HEK293T (cell line): ENCODE data around the gene GASK1B.

Experiments used
- CTCF ChIA-PET: fragments of 350-600 bp; formaldehyde crosslinking; extraction: SDS; loops from one replicate; lab custom pipeline; 2021; ENCODE audit warnings: antibody characterized with exemption, inconsistent platforms; lab: Yijun Ruan, JAX
- POLR2A ChIA-PET: fragments of 350-600 bp; formaldehyde crosslinking; extraction: SDS; loops from one replicate; lab custom pipeline; 2020; ENCODE audit warnings: antibody characterized with exemption, inconsistent platforms; lab: Yijun Ruan, JAX
- DNase-seq: peaks from one replicate; pipeline ENCODE4 v3.0.0; 2012; ENCODE audit warnings: mixed read lengths; ENCODE audit errors: extremely low spot score
- ARNT ChIP-seq: fragments of 450-650 bp; IDR thresholded peaks from 2 replicates; pipeline ENCODE4 v1.6.1; 2017; ENCODE audit warnings: mild to moderate bottlenecking
- BHLHE40 ChIP-seq: fragments of 450-650 bp; IDR thresholded peaks from 2 replicates; pipeline ENCODE4 v1.6.1; 2016; ENCODE audit warnings: mild to moderate bottlenecking, moderate library complexity, borderline replicate concordance
- CTBP1 ChIP-seq: fragments of 450-650 bp; IDR thresholded peaks from 2 replicates; pipeline ENCODE4 v1.6.1; 2016; ENCODE audit warnings: borderline replicate concordance
- ELF4 ChIP-seq: fragments of 450-650 bp; IDR thresholded peaks from 2 replicates; pipeline ENCODE4 v1.6.1; 2017; ENCODE audit warnings: antibody characterized with exemption
- FOXA1 ChIP-seq: fragments of 450-650 bp; IDR thresholded peaks from 2 replicates; pipeline ENCODE4 v1.6.1; 2016; ENCODE audit warnings: mild to moderate bottlenecking
- FOXK2 ChIP-seq: fragments of 450-650 bp; IDR thresholded peaks from 2 replicates; pipeline ENCODE4 v1.6.1; 2016; ENCODE audit warnings: mild to moderate bottlenecking
- FOXM1 ChIP-seq: fragments of 450-650 bp; IDR thresholded peaks from 2 replicates; pipeline ENCODE4 v1.6.1; 2017; ENCODE audit warnings: mild to moderate bottlenecking, borderline replicate concordance
- HDGF ChIP-seq: fragments of 450-650 bp; IDR thresholded peaks from 2 replicates; pipeline ENCODE4 v1.6.1; 2017; ENCODE audit warnings: antibody characterized with exemption, borderline replicate concordance
- L3MBTL2 ChIP-seq: fragments of 450-650 bp; conservative IDR thresholded peaks from 2 replicates; pipeline ENCODE4 v1.6.1; 2016; ENCODE audit warnings: mild to moderate bottlenecking
- LEF1 ChIP-seq: fragments of 450-650 bp; IDR thresholded peaks from 2 replicates; pipeline ENCODE4 v1.6.1; 2017; ENCODE audit warnings: mild to moderate bottlenecking, borderline replicate concordance
- NFRKB ChIP-seq: fragments of 450-650 bp; IDR thresholded peaks from 2 replicates; pipeline ENCODE4 v1.6.1; 2016; ENCODE audit warnings: mild to moderate bottlenecking, moderate library complexity
- SP1 ChIP-seq: fragments of 450-650 bp; IDR thresholded peaks from 2 replicates; pipeline ENCODE4 v1.6.1; 2017
- SUZ12 ChIP-seq: fragments of 450-650 bp; IDR thresholded peaks from 2 replicates; pipeline ENCODE4 v1.6.1; 2016; ENCODE audit warnings: mild to moderate bottlenecking
- TARDBP ChIP-seq: fragments of 450-650 bp; IDR thresholded peaks from 2 replicates; pipeline ENCODE4 v1.6.1; 2016
- ZNF384 ChIP-seq: fragments of 450-650 bp; IDR thresholded peaks from 2 replicates; pipeline ENCODE4 v1.6.1; 2016
- TF ChIP-seq, protein P1 (sequence below): fragments of 450-650 bp; IDR thresholded peaks from 2 replicates; pipeline ENCODE4 v1.6.1; 2016

Gene GASK1B

DNA sequence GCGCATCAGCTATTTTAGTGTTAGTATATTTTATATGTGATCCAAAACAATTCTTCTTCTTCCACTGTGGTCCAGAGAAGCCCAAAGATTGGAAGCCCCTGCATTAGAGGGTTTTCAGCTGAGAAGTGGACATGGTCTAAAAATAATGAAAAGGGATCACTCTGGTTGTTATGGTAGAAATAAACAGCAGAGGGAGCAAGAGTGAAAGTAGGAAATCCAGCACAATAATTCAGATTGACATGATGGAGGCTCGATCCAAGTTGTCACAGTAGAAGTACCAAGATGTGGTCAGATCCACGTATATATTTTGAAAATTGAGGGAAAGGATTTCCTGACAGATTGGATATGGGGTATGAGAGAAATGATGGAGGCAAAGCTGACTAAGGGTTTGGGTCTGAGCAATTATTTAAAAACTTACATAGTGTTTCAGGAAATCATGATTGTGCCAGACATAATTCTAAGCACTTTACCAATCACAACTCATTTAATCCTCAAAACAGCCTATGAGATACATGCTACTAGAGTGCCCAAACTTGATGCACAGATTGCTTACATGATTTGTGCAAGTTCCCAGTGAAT is 20.4 kb upstream of the GASK1B start:
- POLR2A ChIA-PET: interaction anchor here (1.7 kb wide), 1 partner anchor 17 kb away, joined by 6 read pairs; the partner anchor contains the start of gene TMEM144
- DNase-seq: peak; percentile 50

DNA sequence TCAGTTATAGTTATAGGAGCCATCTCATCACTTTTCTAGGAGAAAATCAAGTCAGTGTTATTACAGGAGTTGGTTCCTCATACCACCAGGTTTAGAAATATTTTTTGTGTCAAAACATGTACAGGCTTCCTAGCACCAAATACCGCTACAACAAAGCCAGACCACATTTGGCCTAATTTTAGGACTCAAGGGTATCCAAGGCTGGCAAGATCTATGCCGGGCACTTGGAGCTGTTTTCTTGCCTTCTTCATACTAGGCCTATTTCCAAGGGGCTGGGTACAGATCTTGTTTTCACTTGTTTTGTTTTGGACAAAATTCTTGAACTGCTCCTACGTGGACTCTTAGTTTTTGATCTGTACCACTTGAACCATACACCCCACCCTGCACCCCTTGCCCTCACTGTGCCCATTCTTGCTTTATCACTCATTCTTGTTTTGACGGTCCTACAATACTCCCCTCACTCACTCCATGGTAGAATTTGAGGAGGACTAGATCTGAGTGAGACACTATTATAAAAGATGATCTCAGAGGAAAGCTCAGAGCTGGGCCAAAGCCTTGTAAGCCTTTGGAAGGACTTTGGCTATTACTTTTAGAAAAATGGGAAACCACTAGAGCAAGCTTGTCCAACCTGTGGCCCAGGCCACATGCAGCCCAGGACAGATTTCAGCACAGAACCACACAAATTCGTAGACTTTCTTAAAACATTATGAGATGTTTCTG is 19.8 kb upstream of the GASK1B start:
- DNase-seq: no peak
- ChIA-PET CTCF (interaction anchor here (0.5 to 1.6 kb wide), 7 partner anchors 10 to 107 kb away, joined by 3 to 6 read pairs (median 3); no protein-coding TSS in a partner anchor), POLR2A (interaction anchor here (1.7 kb wide), 1 partner anchor 18 kb away, joined by 6 read pairs; the partner anchor contains the start of gene TMEM144)
- TF ChIP-seq ZNF384: no peak
- TF ChIP-seq ARNT: no peak
- no peak for TF ChIP-seq CTBP1
- TF ChIP-seq SP1: no peak
- TF ChIP-seq BHLHE40: no peak
- no peak for TF ChIP-seq FOXM1
- TF ChIP-seq NFRKB: no peak
- TF ChIP-seq FOXA1: no peak
- TF ChIP-seq LEF1: no peak
- no peak for TF ChIP-seq HDGF
- TF ChIP-seq TARDBP: no peak
- no peak for TF ChIP-seq SUZ12
- no peak for TF ChIP-seq FOXK2
- TF ChIP-seq L3MBTL2: no peak
- TF ChIP-seq ELF4: no peak
- TF ChIP-seq, protein P1, sequence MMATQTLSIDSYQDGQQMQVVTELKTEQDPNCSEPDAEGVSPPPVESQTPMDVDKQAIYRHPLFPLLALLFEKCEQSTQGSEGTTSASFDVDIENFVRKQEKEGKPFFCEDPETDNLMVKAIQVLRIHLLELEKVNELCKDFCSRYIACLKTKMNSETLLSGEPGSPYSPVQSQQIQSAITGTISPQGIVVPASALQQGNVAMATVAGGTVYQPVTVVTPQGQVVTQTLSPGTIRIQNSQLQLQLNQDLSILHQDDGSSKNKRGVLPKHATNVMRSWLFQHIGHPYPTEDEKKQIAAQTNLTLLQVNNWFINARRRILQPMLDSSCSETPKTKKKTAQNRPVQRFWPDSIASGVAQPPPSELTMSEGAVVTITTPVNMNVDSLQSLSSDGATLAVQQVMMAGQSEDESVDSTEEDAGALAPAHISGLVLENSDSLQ: no peak

More for the DNA sequence above, 20.4 kb upstream of the GASK1B start:
- no peak for TF ChIP-seq TARDBP
- TF ChIP-seq, protein P1: peak; percentile 86
- CTCF ChIA-PET: interaction anchor here (0.6 to 1.6 kb wide), 8 partner anchors 10 to 106 kb away, joined by 3 to 6 read pairs (median 3); partner anchors contain the start of gene TMEM144

DNA sequence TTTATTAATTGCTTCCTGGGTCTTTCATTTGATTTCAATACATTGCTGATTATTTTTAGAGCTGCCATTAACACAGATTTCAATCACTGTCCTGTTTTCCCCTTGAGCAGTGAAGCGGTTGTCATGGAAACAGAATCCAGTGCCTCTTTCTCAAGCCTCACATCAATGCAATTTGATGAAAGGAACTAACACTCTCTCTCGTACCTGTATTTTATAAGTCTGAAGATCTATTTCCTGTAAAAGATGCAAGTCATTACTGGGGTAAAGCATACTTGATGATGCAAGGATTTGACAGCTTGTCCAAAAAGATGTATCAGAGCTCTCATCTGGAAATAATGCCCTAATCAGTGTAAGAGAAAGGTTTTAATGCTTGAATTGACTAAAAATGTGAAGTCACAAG is 17.9 kb upstream of the GASK1B start:
- no peak for TF ChIP-seq L3MBTL2
- no peak for TF ChIP-seq TARDBP
- no peak for TF ChIP-seq FOXM1
- no peak for TF ChIP-seq FOXA1
- no peak for TF ChIP-seq LEF1
- no peak for TF ChIP-seq CTBP1
- TF ChIP-seq, protein P1: no peak
- TF ChIP-seq ZNF384: no peak
- TF ChIP-seq BHLHE40: no peak
- CTCF ChIA-PET: no interaction called here
- no peak for DNase-seq
- POLR2A ChIA-PET: no interaction called here

DNA sequence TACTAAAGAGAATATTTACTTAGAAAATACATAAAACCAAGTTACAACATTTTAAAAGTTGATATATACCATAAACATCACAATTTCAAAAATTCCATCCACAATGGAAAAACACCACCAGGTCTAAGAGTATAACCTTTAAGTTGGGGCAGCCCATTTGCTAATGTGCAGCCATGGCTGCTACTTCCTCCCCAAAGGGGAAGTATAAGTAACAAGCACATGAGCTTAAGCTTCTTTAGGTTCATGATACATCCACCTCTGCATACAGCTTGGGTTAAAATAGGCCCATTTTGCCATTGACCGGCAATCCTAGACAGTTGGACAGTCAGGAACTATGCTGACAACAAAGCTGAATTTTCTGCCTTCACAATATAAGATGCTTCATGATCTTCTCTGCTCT is 16.6 kb upstream of the GASK1B start:
- TF ChIP-seq BHLHE40 (no peak), LEF1 (no peak)
- ChIA-PET POLR2A (no interaction called here), CTCF (interaction anchor here (0.5 to 1.3 kb wide), 3 partner anchors 14 to 699 kb away, joined by 3 to 4 read pairs (median 3); no protein-coding TSS in a partner anchor)
- DNase-seq: no peak

DNA sequence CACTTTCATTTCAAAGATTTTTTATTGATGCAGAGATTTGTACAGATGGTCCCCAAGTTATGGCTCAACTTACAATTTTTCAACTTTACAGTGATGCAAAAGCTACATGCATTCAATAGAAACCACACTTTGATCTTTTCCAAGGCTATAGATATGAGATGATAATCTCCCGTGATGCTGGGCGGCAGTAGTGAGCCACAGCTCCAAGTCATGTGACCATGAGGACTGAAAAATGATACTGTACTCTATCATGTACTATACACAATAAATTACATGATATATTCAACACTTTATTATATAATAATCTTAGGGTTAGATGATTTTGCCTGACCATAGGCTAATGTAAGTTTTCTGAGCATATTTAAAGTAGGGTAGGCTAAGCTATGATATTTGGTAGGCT is 14.0 kb upstream of the GASK1B start:
- no peak for DNase-seq
- no peak for TF ChIP-seq NFRKB
- TF ChIP-seq FOXA1: no peak
- CTCF ChIA-PET: interaction anchor here (0.6 kb wide), 1 partner anchor 126 kb away, joined by 3 read pairs; no protein-coding TSS in a partner anchor
- POLR2A ChIA-PET: no interaction called here

DNA sequence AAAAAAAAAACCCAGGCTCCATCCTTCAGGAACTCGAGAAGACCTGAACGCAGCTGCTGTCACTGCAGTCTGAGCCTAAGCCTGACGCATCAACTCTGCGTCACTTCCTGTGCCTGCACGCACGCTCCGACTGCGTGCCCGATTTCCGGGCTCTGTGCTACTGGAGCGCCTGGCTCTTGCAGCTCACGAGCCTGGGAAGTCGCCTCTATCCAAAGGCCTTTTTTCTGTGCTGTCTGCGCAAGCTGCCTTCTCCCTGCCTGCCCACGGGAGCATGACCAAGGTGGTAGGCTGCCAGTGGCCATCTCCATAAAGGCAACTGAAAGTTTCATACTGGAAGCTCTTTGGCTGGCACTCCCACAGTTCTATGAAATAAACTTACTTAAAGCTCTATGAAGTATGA is 9.9 kb upstream of the GASK1B start:
- no peak for TF ChIP-seq ELF4
- TF ChIP-seq NFRKB: no peak
- no peak for TF ChIP-seq FOXM1
- no peak for TF ChIP-seq FOXK2
- no peak for TF ChIP-seq L3MBTL2
- TF ChIP-seq LEF1: no peak
- no peak for TF ChIP-seq ZNF384
- no peak for TF ChIP-seq ARNT
- no peak for TF ChIP-seq TARDBP
- no peak for TF ChIP-seq FOXA1
- no peak for TF ChIP-seq BHLHE40
- no peak for TF ChIP-seq SP1
- ChIA-PET POLR2A (no interaction called here), CTCF (interaction anchor here (0.7 to 2.0 kb wide), 2 partner anchors 9 to 11 kb away, joined by 3 to 13 read pairs; no protein-coding TSS in a partner anchor)
- no peak for DNase-seq

DNA sequence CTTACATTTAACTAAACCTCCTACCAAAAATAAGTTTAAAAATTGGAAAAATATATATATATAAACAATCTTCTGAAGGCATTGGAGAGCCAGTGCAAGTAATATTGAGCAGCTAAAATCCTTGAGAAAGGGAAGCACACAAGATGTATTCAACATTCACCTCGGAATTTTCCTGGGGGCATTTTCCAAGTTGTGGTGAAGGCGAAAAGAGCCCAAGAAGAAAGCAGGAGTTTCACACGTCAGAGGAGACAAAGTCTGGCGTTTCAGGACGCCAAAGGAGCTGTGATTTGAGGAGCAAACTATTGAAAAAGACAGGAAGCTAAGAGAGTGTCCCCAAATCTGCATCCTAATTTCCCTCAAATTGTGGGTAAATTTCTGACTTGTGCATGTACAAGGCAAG is 9.1 kb upstream of the GASK1B start:
- CTCF ChIA-PET: interaction anchor here (0.5 to 2.0 kb wide), 3 partner anchors 10 to 1010 kb away, joined by 3 to 13 read pairs (median 3); no protein-coding TSS in a partner anchor
- TF ChIP-seq L3MBTL2 (no peak), FOXK2 (no peak), FOXA1 (no peak), ARNT (no peak), TARDBP (no peak), LEF1 (no peak), NFRKB (no peak), HDGF (no peak), BHLHE40 (no peak)
- TF ChIP-seq, protein P1: no peak
- no peak for DNase-seq
- POLR2A ChIA-PET: no interaction called here
